LNCAP (cell line): ENCODE measurements around the gene ENAH.

Source experiments
- TF ChIP-seq, protein P1 (sequence below): fragments of 450-650 bp; IDR thresholded peaks from 2 replicates; pipeline ENCODE4 v1.5.1; 2017; ENCODE audit warnings: mild to moderate bottlenecking

The ENAH gene

DNA sequence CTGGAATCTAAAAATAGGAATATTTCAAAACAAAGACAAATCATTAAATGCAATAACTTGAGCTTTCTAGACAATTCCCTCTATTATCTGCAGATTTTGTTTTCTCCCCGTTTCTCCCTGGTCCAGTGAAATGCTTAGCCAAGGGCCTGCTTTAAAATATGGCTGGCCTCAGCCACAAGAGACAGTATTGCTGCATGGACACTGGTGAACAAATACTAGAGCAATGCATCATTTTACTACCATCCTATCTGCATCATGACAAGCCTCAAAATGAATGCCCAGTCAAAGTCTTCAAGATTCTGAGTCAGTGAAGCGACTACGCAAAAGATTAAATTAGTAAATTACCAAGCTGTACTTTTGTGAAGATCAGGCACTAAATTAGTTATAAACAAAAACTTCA, 80.5 kb downstream of the ENAH start:
- TF ChIP-seq, protein P1, sequence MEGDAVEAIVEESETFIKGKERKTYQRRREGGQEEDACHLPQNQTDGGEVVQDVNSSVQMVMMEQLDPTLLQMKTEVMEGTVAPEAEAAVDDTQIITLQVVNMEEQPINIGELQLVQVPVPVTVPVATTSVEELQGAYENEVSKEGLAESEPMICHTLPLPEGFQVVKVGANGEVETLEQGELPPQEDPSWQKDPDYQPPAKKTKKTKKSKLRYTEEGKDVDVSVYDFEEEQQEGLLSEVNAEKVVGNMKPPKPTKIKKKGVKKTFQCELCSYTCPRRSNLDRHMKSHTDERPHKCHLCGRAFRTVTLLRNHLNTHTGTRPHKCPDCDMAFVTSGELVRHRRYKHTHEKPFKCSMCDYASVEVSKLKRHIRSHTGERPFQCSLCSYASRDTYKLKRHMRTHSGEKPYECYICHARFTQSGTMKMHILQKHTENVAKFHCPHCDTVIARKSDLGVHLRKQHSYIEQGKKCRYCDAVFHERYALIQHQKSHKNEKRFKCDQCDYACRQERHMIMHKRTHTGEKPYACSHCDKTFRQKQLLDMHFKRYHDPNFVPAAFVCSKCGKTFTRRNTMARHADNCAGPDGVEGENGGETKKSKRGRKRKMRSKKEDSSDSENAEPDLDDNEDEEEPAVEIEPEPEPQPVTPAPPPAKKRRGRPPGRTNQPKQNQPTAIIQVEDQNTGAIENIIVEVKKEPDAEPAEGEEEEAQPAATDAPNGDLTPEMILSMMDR: no peak

DNA sequence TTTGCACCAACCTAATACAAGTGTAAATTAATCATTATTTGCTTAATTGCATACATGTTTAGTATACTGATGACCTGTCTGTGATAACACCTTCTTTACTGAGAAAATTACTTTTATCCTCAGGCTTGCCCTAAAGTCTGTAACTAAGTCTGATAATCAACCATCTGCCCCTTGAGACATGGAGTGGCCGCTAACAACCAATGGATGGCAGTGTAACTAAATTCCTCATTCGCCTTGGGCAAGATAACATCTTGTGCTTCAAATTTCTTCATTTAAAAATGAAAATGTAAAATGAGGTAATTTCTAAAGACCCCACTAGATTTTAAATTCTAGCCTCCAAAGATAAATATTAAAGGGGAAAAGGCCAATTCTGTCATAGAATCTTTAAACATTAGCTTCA, 85.1 kb downstream of the ENAH start:
- TF ChIP-seq, protein P1: no peak

DNA sequence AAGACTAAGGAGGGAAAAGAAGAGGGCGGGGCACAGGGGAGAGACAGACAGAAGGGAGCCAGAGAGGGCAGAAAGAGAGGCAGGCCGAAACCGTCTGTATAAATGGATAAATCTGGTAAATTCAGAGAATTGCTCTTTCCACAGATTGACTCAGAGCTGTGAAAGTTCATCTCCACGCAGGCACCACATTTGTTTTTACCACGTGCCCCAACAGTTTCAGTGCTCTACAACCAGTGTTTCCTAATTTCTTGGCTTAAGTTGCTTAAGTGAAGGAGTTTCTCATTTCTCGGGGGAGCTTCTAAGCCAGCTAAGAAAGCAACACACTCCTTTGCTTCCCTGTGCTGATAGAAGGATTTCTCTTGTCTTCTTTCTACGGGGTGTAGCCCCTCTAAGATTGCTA, 87.1 kb downstream of the ENAH start:
- TF ChIP-seq, protein P1: no peak

DNA sequence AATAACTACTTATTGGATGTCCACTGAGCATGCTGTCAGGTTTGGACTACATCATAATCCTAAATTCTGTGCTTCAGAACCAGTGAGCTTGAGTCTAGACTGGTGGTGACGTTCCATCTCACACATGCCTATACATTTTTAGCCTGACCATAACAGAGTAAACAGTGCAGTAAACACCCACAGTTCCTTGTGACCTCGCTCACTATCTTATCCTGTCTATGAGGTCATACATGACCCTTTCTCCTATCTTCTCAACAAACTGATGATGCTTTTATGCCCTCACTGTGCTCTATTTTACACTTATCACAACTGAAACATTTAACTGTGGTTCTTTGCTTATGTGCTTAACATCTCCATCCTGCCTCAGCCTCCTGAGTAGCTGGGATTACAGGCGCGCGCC, 91.2 kb downstream of the ENAH start:
- TF ChIP-seq, protein P1: no peak

DNA sequence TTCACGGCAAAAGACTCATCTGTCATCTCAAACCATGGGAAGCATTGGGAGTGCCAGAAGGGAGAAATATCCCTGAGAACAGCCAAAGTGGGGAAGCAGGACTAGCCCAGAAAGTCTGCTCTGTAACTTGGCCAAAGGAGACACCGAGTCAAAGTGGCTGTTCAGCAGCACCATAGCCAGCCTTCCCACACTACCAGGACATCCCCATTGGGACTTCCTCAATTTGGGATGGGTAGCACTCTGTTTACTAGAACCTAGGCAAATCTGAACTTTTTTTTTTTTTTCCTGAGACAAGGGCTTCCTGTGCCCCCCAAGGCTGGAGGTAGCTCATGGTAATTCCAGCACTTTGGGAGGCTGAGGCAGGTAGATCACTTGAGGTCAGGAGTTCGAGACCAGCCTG, 93.0 kb downstream of the ENAH start:
- TF ChIP-seq, protein P1: no peak

DNA sequence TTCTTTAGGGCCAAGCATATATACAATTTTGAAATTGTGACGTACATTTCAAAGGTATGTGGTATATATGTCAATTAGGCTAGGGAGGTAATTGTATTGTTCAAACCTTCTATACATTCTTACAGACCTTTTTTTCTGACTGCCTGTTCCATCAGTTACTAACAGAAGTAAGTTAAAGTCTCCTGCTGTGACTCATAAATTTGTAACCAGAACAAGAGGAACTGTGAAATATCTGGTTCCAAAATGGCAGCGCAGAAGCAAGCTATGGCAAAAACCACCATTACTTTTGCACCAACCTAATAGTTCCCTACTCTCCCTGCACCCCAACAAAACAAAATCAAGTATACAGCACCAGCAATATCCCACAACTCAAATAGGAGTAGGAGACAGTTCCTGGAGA, 93.6 kb downstream of the ENAH start:
- TF ChIP-seq, protein P1: no peak

DNA sequence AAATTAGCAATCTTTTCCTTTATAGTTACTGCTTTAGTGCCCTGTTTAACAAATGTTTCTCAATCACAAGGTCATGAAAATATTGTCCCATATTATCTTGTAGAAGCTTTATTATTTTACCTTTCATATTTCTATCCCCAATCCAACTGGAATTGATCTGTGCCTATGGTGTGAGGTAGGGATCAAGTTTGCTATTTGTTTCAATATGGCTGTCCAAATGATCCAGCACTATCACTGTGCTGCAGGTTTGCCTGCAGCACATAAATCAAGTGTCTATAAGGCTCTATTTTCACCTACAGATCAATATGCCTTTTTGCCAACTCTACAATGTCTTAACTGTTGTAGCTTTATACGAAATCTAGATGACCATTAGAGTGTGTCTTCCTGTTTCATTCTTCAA, 96.2 kb downstream of the ENAH start:
- TF ChIP-seq, protein P1: no peak

DNA sequence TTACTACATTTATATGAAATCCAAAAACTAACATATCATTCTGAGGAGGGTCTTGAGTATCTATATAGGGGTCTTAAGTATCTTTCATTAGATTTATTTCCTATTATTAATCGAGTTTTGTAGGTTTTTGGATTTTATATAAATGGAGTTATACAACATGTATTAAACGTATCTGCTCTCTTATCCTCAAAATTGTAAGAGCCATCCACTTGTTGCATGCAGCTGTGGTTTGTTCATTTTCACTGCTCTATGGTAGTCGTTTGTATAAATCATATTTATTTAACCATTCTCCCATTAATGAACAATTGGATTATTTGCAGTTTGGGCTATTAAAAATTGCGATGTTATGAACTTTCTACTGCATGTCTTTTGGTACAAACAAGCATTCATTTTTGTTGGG, 97.1 kb downstream of the ENAH start:
- TF ChIP-seq, protein P1: no peak
